Dendritic cell treated with granulocyte-macrophage colony-stimulating factor and Interleukin-4, amounts not matched to agents 40 ng/mL and 50 ng/mL, for 4 days (primary cell): ENCODE measurements around the gene ARL15.

Source experiments
- H3K27ac Mint-ChIP-seq: one replicate; pipeline ENCODE4 v1.8.0; 2022; ENCODE audit warnings: mild to moderate bottlenecking, mixed read lengths
- H3K27me3 Mint-ChIP-seq: one replicate; pipeline ENCODE4 v1.8.0; 2022; ENCODE audit warnings: mild to moderate bottlenecking, mixed read lengths
- H3K36me3 Mint-ChIP-seq: one replicate; pipeline ENCODE4 v1.8.0; 2022; ENCODE audit warnings: low read depth, mixed read lengths
- H3K4me1 Mint-ChIP-seq: one replicate; pipeline ENCODE4 v1.8.0; 2022; ENCODE audit warnings: low read depth, mixed read lengths
- H3K4me3 Mint-ChIP-seq: one replicate; pipeline ENCODE4 v1.8.0; 2022; ENCODE audit warnings: mild to moderate bottlenecking, moderate library complexity, mixed read lengths
- H3K9me3 Mint-ChIP-seq: one replicate; pipeline ENCODE4 v1.8.0; 2022; ENCODE audit warnings: mixed read lengths
- intact Hi-C: fragments of 100-400 bp; cut with micrococcal nuclease; formaldehyde crosslinking; loops from one replicate; pipeline ENCODE4 v1.15.0; 2022

ARL15 gene

GRCh38 chr5:53908757-53909156 is 401.6 kb downstream of the ARL15 start:
- no peaks in the 10 kb centered on the region for H3K4me1 Mint-ChIP-seq

GRCh38 chr5:53907827-53908226 is 402.5 kb downstream of the ARL15 start:
- no peak overlapping the region for H3K4me3 Mint-ChIP-seq
- H3K27ac Mint-ChIP-seq = no peak overlapping the region
- no peaks in the 10 kb centered on the region for H3K27me3 Mint-ChIP-seq
- intact Hi-C loops = no loop called here
- H3K4me1 Mint-ChIP-seq = no peaks in the 10 kb centered on the region
- no peaks in the 10 kb centered on the region for H3K36me3 Mint-ChIP-seq
- H3K9me3 Mint-ChIP-seq = no peaks in the 10 kb centered on the region

More at GRCh38 chr5:53908757-53909156, 401.6 kb downstream of the ARL15 start:
- no peaks in the 10 kb centered on the region for H3K36me3 Mint-ChIP-seq
- H3K4me3 Mint-ChIP-seq = no peak overlapping the region
- intact Hi-C loops = no loop called here
- no peaks in the 10 kb centered on the region for H3K9me3 Mint-ChIP-seq
- H3K27me3 Mint-ChIP-seq = no peaks in the 10 kb centered on the region
- H3K27ac Mint-ChIP-seq = no peak overlapping the region

GRCh38 chr5:53906736-53907135 is 403.6 kb downstream of the ARL15 start:
- no peak overlapping the region for H3K27ac Mint-ChIP-seq

GRCh38 chr5:53902296-53902907 is 408.0 kb downstream of the ARL15 start:
- Mint-ChIP-seq H3K9me3 (no peaks in the 10 kb centered on the region), H3K36me3 (no peaks in the 10 kb centered on the region), H3K4me3 (no peak overlapping the region), H3K4me1 (no peaks in the 10 kb centered on the region), H3K27ac (no peak overlapping the region), H3K27me3 (no peaks in the 10 kb centered on the region)
- intact Hi-C loops = no loop called here

More at GRCh38 chr5:53906736-53907135, 403.6 kb downstream of the ARL15 start:
- H3K4me3 Mint-ChIP-seq = no peak overlapping the region
- H3K4me1 Mint-ChIP-seq = no peaks in the 10 kb centered on the region
- no peaks in the 10 kb centered on the region for H3K36me3 Mint-ChIP-seq
- H3K27me3 Mint-ChIP-seq = no peaks in the 10 kb centered on the region
- no peaks in the 10 kb centered on the region for H3K9me3 Mint-ChIP-seq
- intact Hi-C loops = no loop called here

- no peak overlapping the region for H3K4me3 Mint-ChIP-seq
- no peaks in the 10 kb centered on the region for H3K9me3 Mint-ChIP-seq
- no peak overlapping the region for H3K27ac Mint-ChIP-seq
- no peaks in the 10 kb centered on the region for H3K4me1 Mint-ChIP-seq
- no peaks in the 10 kb centered on the region for H3K27me3 Mint-ChIP-seq
- intact Hi-C loops = no loop called here
- no peaks in the 10 kb centered on the region for H3K36me3 Mint-ChIP-seq
Observed at GRCh38 chr5:53900677-53901076, 409.7 kb downstream of the ARL15 start.

- intact Hi-C loops = no loop called here
- Mint-ChIP-seq H3K36me3 (no peaks in the 10 kb centered on the region), H3K9me3 (no peaks in the 10 kb centered on the region), H3K27me3 (no peaks in the 10 kb centered on the region), H3K4me1 (no peaks in the 10 kb centered on the region), H3K27ac (no peak overlapping the region), H3K4me3 (no peak overlapping the region)
Observed at GRCh38 chr5:53895091-53895683, 415.2 kb downstream of the ARL15 start.

- H3K4me1 Mint-ChIP-seq = no peaks in the 10 kb centered on the region
- no peak overlapping the region for H3K27ac Mint-ChIP-seq
- no peaks in the 10 kb centered on the region for H3K9me3 Mint-ChIP-seq
- intact Hi-C loops = no loop called here
- H3K36me3 Mint-ChIP-seq = no peaks in the 10 kb centered on the region
- no peaks in the 10 kb centered on the region for H3K27me3 Mint-ChIP-seq
- H3K4me3 Mint-ChIP-seq = no peak overlapping the region
Observed at GRCh38 chr5:53893626-53894025, 416.7 kb downstream of the ARL15 start.

GRCh38 chr5:53892224-53892623 is 418.1 kb downstream of the ARL15 start:
- H3K4me3 Mint-ChIP-seq = no peak overlapping the region
- intact Hi-C loops = no loop called here
- no peaks in the 10 kb centered on the region for H3K36me3 Mint-ChIP-seq
- no peaks in the 10 kb centered on the region for H3K4me1 Mint-ChIP-seq
- no peaks in the 10 kb centered on the region for H3K9me3 Mint-ChIP-seq
- no peaks in the 10 kb centered on the region for H3K27me3 Mint-ChIP-seq
- H3K27ac Mint-ChIP-seq = no peak overlapping the region

- no peaks in the 10 kb centered on the region for H3K36me3 Mint-ChIP-seq
- no peaks in the 10 kb centered on the region for H3K4me1 Mint-ChIP-seq
- H3K4me3 Mint-ChIP-seq = no peak overlapping the region
- H3K27me3 Mint-ChIP-seq = no peaks in the 10 kb centered on the region
- no peak overlapping the region for H3K27ac Mint-ChIP-seq
- H3K9me3 Mint-ChIP-seq = no peaks in the 10 kb centered on the region
- intact Hi-C loops = no loop called here
Observed at GRCh38 chr5:53891159-53891558, 419.2 kb downstream of the ARL15 start.

GRCh38 chr5:53890490-53890889 is 419.9 kb downstream of the ARL15 start:
- intact Hi-C loops = no loop called here
- no peak overlapping the region for H3K27ac Mint-ChIP-seq
- no peaks in the 10 kb centered on the region for H3K9me3 Mint-ChIP-seq

GRCh38 chr5:53884844-53885243 is 425.5 kb downstream of the ARL15 start:
- intact Hi-C loops = no loop called here
- H3K27me3 Mint-ChIP-seq = no peaks in the 10 kb centered on the region
- no peak overlapping the region for H3K27ac Mint-ChIP-seq
- peaks cover 22% of the 10 kb centered on the region for H3K4me1 Mint-ChIP-seq
- H3K36me3 Mint-ChIP-seq = no peaks in the 10 kb centered on the region
- H3K4me3 Mint-ChIP-seq = no peak overlapping the region
- H3K9me3 Mint-ChIP-seq = no peaks in the 10 kb centered on the region

More at GRCh38 chr5:53890490-53890889, 419.9 kb downstream of the ARL15 start:
- Mint-ChIP-seq H3K4me1 (no peaks in the 10 kb centered on the region), H3K27me3 (no peaks in the 10 kb centered on the region), H3K4me3 (no peak overlapping the region), H3K36me3 (no peaks in the 10 kb centered on the region)

- Mint-ChIP-seq H3K36me3 (no peaks in the 10 kb centered on the region), H3K27me3 (no peaks in the 10 kb centered on the region), H3K9me3 (no peaks in the 10 kb centered on the region), H3K27ac (no peak overlapping the region), H3K4me1 (peaks cover 22% of the 10 kb centered on the region), H3K4me3 (no peak overlapping the region)
- intact Hi-C loops = no loop called here
Observed at GRCh38 chr5:53884417-53884816, 426.0 kb downstream of the ARL15 start.

GRCh38 chr5:53882676-53883031 is 427.7 kb downstream of the ARL15 start:
- no peak overlapping the region for H3K4me3 Mint-ChIP-seq
- H3K4me1 Mint-ChIP-seq = peaks cover 22% of the 10 kb centered on the region
- H3K27ac Mint-ChIP-seq = peak overlapping the region; percentile 75
- no peaks in the 10 kb centered on the region for H3K27me3 Mint-ChIP-seq
- H3K36me3 Mint-ChIP-seq = no peaks in the 10 kb centered on the region
- H3K9me3 Mint-ChIP-seq = no peaks in the 10 kb centered on the region
- intact Hi-C loops = no loop called here

GRCh38 chr5:53882006-53882675 is 428.2 kb downstream of the ARL15 start:
- Mint-ChIP-seq H3K36me3 (no peaks in the 10 kb centered on the region), H3K27ac (peak overlapping the region; percentile 75)

More at GRCh38 chr5:53882006-53882675, 428.2 kb downstream of the ARL15 start:
- H3K27me3 Mint-ChIP-seq = no peaks in the 10 kb centered on the region
- peak overlapping the region; percentile 4 for H3K4me3 Mint-ChIP-seq
- H3K9me3 Mint-ChIP-seq = no peaks in the 10 kb centered on the region
- intact Hi-C loops = no loop called here
- peaks cover 22% of the 10 kb centered on the region for H3K4me1 Mint-ChIP-seq
